IMR-90 (cell line): ENCODE results near the gene MEGF6. TPM values are rescaled to one million over a fixed set of nuclear protein-coding genes. Genes with fewer than 3 reads are reported as not detected.

Experiments
- ATAC-seq: fragments of 200-7000 bp; cut with Tn5 transposase; 2 replicates; pipeline ENCODE4 v1.9.1; 2020; ENCODE audit warnings: low read depth, mild to moderate bottlenecking, moderate library complexity
- BruUV-seq: library from RNA; stranded (reverse); fragments of 400-500 nt; replicated peaks from 2 replicates; lab custom pipeline; 2021; lab: Mats Ljungman, UMichigan
- CTCF ChIA-PET: fragments of 300-600 bp; formaldehyde crosslinking; extraction: SDS; loops from one replicate; lab custom pipeline; 2021; ENCODE audit warnings: antibody characterized with exemption; lab: Yijun Ruan, JAX
- POLR2A ChIA-PET: fragments of 300-600 bp; sonication (Branson Sonifier 250); formaldehyde crosslinking; loops from one replicate; lab custom pipeline; 2022; ENCODE audit warnings: antibody characterized with exemption; ENCODE audit not compliant: unreplicated experiment; lab: Charles Lee
- DNase-seq: peaks from one replicate; pipeline ENCODE4 v3.0.0; 2013
- H2AFZ ChIP-seq: replicated peaks from 2 replicates; pipeline ENCODE3; 2013; ENCODE audit warnings: low read length, mild to moderate bottlenecking; ENCODE audit not compliant: poor library complexity
- H2AK5ac ChIP-seq: 2 replicates; pipeline ENCODE4 v1.6.1; 2013; ENCODE audit warnings: low read depth, low read length, inconsistent platforms
- H2AK9ac ChIP-seq: replicated peaks from 2 replicates; pipeline ENCODE3; 2013; ENCODE audit warnings: mild to moderate bottlenecking, low read depth, low read length, moderate library complexity; ENCODE audit not compliant: poor library complexity
- H2BK120ac ChIP-seq: 2 replicates; pipeline ENCODE4 v1.6.1; 2013; ENCODE audit warnings: low read depth, low read length, inconsistent platforms
- H2BK15ac ChIP-seq: 3 replicates; pipeline ENCODE4 v1.6.1; 2013; ENCODE audit warnings: low read depth, low read length, inconsistent platforms
- H2BK20ac ChIP-seq: 2 replicates; pipeline ENCODE4 v1.6.1; 2013; ENCODE audit warnings: low read depth, mild to moderate bottlenecking, inconsistent platforms, low read length, moderate library complexity
- H2BK5ac ChIP-seq: 2 replicates; pipeline ENCODE4 v1.6.1; 2013; ENCODE audit warnings: mild to moderate bottlenecking, low read depth, low read length, inconsistent platforms; ENCODE audit not compliant: poor library complexity, severe bottlenecking
- H3K14ac ChIP-seq: replicated peaks from 2 replicates; pipeline ENCODE4 v1.6.1; 2013; ENCODE audit warnings: low read depth, low read length, inconsistent platforms
- H3K18ac ChIP-seq: 2 replicates; pipeline ENCODE4 v1.6.1; 2013; ENCODE audit warnings: low read depth, low read length, control low read depth
- H3K23ac ChIP-seq: 2 replicates; pipeline ENCODE4 v1.6.1; 2013; ENCODE audit warnings: low read depth, low read length, inconsistent platforms
- H3K27ac ChIP-seq: 2 replicates; pipeline ENCODE4 v1.5.1; 2013; ENCODE audit warnings: mild to moderate bottlenecking, control low read depth, low read length; ENCODE audit not compliant: insufficient read depth
- H3K27me3 ChIP-seq: 2 replicates; pipeline ENCODE4 v1.6.1; 2013; ENCODE audit warnings: low read length; ENCODE audit not compliant: control insufficient read depth, insufficient read depth
- H3K36me3 ChIP-seq: 2 replicates; pipeline ENCODE4 v1.6.1; 2013; ENCODE audit warnings: low read length, mixed read lengths; ENCODE audit not compliant: control insufficient read depth, insufficient read depth
- H3K4ac ChIP-seq: 2 replicates; pipeline ENCODE4 v1.6.1; 2013; ENCODE audit warnings: low read depth, low read length, inconsistent platforms
- H3K4me1 ChIP-seq: 2 replicates; pipeline ENCODE4 v1.6.1; 2013; ENCODE audit warnings: low read length, mixed read lengths; ENCODE audit not compliant: control insufficient read depth, insufficient read depth
- H3K4me2 ChIP-seq: 2 replicates; pipeline ENCODE4 v1.6.1; 2013; ENCODE audit warnings: low read depth, mild to moderate bottlenecking, control low read depth, low read length, moderate library complexity
- H3K4me3 ChIP-seq: 2 replicates; pipeline ENCODE4 v1.5.1; 2013; ENCODE audit warnings: low read depth, mild to moderate bottlenecking, control low read depth, low read length, moderate library complexity; ENCODE audit not compliant: insufficient read depth
- H3K56ac ChIP-seq: 2 replicates; pipeline ENCODE4 v1.6.1; 2013; ENCODE audit warnings: low read length, inconsistent platforms; ENCODE audit not compliant: insufficient read depth; ENCODE audit errors: extremely low read depth
- H3K79me1 ChIP-seq, 2 experiments: 2 replicates each; pipeline ENCODE4 v1.6.1; 2013; ENCODE audit warnings: low read length in 2 of 2, inconsistent platforms in 1 of 2, low read depth in 1 of 2
- H3K9ac ChIP-seq: 2 replicates; pipeline ENCODE4 v1.6.1; 2013; ENCODE audit warnings: low read depth, low read length, control low read depth
- H3K9me1 ChIP-seq: 2 replicates; pipeline ENCODE4 v1.6.1; 2013; ENCODE audit warnings: low read length, inconsistent platforms; ENCODE audit not compliant: insufficient read depth
- H3K9me3 ChIP-seq: 2 replicates; pipeline ENCODE4 v1.6.1; 2013; ENCODE audit warnings: low read length; ENCODE audit not compliant: control insufficient read depth, insufficient read depth
- H4K20me1 ChIP-seq: 2 replicates; pipeline ENCODE4 v1.6.1; 2013; ENCODE audit warnings: low read length, inconsistent platforms; ENCODE audit not compliant: insufficient read depth
- H4K5ac ChIP-seq: 2 replicates; pipeline ENCODE4 v1.6.1; 2013; ENCODE audit warnings: mild to moderate bottlenecking, low read depth, low read length, control low read depth
- H4K8ac ChIP-seq, 2 experiments: 2 replicates each; pipeline ENCODE4 v1.6.1; 2013; ENCODE audit warnings: low read depth in 2 of 2, low read length in 2 of 2, control low read depth in 1 of 2, inconsistent platforms in 1 of 2
- H4K91ac ChIP-seq: 2 replicates; pipeline ENCODE4 v1.6.1; 2013; ENCODE audit warnings: low read depth, low read length, inconsistent platforms; ENCODE audit not compliant: insufficient read depth
- BHLHE40 ChIP-seq: fragments of 150-350 bp; IDR thresholded peaks from 2 replicates; pipeline ENCODE4 v1.6.1; 2016; ENCODE audit warnings: mild to moderate bottlenecking, low read depth, low read length
- CEBPB ChIP-seq: IDR thresholded peaks from 2 replicates; pipeline ENCODE4 v1.6.1; 2012; ENCODE audit warnings: low read depth, low read length, improper control_type of control experiment
- CHD1 ChIP-seq: IDR thresholded peaks from 2 replicates; pipeline ENCODE4 v1.6.1; 2012; ENCODE audit warnings: low read depth, low read length, improper control_type of control experiment
- FOS ChIP-seq: fragments of 150-350 bp; IDR thresholded peaks from 2 replicates; pipeline ENCODE4 v1.6.1; 2016; ENCODE audit warnings: low read depth, low read length
- MAFK ChIP-seq: IDR thresholded peaks from 2 replicates; pipeline ENCODE4 v1.6.1; 2012; ENCODE audit warnings: low read depth, low read length, improper control_type of control experiment
- MAZ ChIP-seq: IDR thresholded peaks from 2 replicates; pipeline ENCODE4 v1.6.1; 2012; ENCODE audit warnings: low read depth, mild to moderate bottlenecking, low read length, improper control_type of control experiment, moderate library complexity, borderline replicate concordance
- MXI1 ChIP-seq: IDR thresholded peaks from 2 replicates; pipeline ENCODE4 v1.6.1; 2012; ENCODE audit warnings: low read depth, mild to moderate bottlenecking, low read length, moderate library complexity, borderline replicate concordance
- NFE2L2 ChIP-seq: fragments of 150-350 bp; IDR thresholded peaks from 2 replicates; pipeline ENCODE4 v1.6.1; 2016; ENCODE audit warnings: low read depth, mild to moderate bottlenecking, low read length
- POLR2A ChIP-seq: IDR thresholded peaks from 2 replicates; pipeline ENCODE4 v1.6.1; 2012; ENCODE audit warnings: mild to moderate bottlenecking, low read depth, low read length
- RAD21 ChIP-seq: IDR thresholded peaks from 2 replicates; pipeline ENCODE4 v1.6.1; 2012; ENCODE audit warnings: low read length, improper control_type of control experiment
- RCOR1 ChIP-seq: IDR thresholded peaks from 2 replicates; pipeline ENCODE4 v1.6.1; 2012; ENCODE audit warnings: mild to moderate bottlenecking, low read length, improper control_type of control experiment; ENCODE audit not compliant: insufficient replicate concordance
- RFX5 ChIP-seq: IDR thresholded peaks from 2 replicates; pipeline ENCODE4 v1.8.0; 2012; ENCODE audit warnings: low read depth, mild to moderate bottlenecking, low read length, moderate library complexity
- SMC3 ChIP-seq: fragments of 150-350 bp; IDR thresholded peaks from 2 replicates; pipeline ENCODE4 v1.6.1; 2016; ENCODE audit warnings: low read depth, mild to moderate bottlenecking, antibody characterized with exemption, low read length, moderate library complexity
- WGBS, 2 experiments: methylation state at CpG; one replicate each; pipeline versions ENCODE4 v1.1.5 to v1.1.7; 2013; ENCODE audit warnings: missing lambda C conversion rate in 2 of 2; ENCODE audit not compliant: insufficient read length in 1 of 2; ENCODE audit errors: extremely low coverage in 2 of 2; 5-methylcytosine and 5-hydroxymethylcytosine counted together
- dilution Hi-C: fragments of 300-500 bp; cut with HindIII; formaldehyde crosslinking; loops from one replicate; pipeline ENCODE4 v1.14.3; 2018; ENCODE audit warnings: low sequenced_read_pairs; ENCODE audit not compliant: unreplicated experiment
- in situ Hi-C: fragments of 300-500 bp; cut with MboI; formaldehyde crosslinking; loops from 3 replicates; pipeline ENCODE4 v1.14.3; 2019; ENCODE audit warnings: low sequenced_read_pairs, inconsistent platforms, mixed read lengths
- intact Hi-C: fragments of 100-400 bp; cut with micrococcal nuclease; formaldehyde crosslinking; loops from 2 replicates; pipeline ENCODE4 v1.10.0; 2022
- polyA plus RNA-seq, 3 experiments: library from polyadenylated mRNA; depleted of rRNA; stranded (reverse); fragments of >200 nt; gene quantifications; 2 replicates each; pipeline ENCODE4 v1.2.3, GENCODE V29; 2012; ENCODE audit warnings: low replicate concordance in 1 of 3
- total RNA-seq: library from RNA; depleted of rRNA; stranded (reverse); fragments of >200 nt; gene quantifications from 2 replicates; pipeline ENCODE4 v1.2.3, GENCODE V29; 2012
- TF ChIP-seq, protein P1 (sequence below): fragments of 150-350 bp; IDR thresholded peaks from 2 replicates; pipeline ENCODE4 v1.6.1; 2016; ENCODE audit warnings: low read depth, mild to moderate bottlenecking, low read length, moderate library complexity, borderline replicate concordance
- TF ChIP-seq, protein P2 (sequence below): conservative IDR thresholded peaks from 2 replicates; pipeline ENCODE4 v1.5.1; 2012; ENCODE audit warnings: mild to moderate bottlenecking, low read depth, low read length, improper control_type of control experiment
- TF ChIP-seq, protein P3 (sequence below): fragments of 150-350 bp; IDR thresholded peaks from 2 replicates; pipeline ENCODE4 v1.6.1; 2017; ENCODE audit warnings: mild to moderate bottlenecking, antibody characterized with exemption, low read length, low read depth

MEGF6 gene
- total and polyA plus RNA-seq, 2 of the 4 experiments (the other 2 are of a cell fraction): 0.72 to 4.1 TPM

DNA sequence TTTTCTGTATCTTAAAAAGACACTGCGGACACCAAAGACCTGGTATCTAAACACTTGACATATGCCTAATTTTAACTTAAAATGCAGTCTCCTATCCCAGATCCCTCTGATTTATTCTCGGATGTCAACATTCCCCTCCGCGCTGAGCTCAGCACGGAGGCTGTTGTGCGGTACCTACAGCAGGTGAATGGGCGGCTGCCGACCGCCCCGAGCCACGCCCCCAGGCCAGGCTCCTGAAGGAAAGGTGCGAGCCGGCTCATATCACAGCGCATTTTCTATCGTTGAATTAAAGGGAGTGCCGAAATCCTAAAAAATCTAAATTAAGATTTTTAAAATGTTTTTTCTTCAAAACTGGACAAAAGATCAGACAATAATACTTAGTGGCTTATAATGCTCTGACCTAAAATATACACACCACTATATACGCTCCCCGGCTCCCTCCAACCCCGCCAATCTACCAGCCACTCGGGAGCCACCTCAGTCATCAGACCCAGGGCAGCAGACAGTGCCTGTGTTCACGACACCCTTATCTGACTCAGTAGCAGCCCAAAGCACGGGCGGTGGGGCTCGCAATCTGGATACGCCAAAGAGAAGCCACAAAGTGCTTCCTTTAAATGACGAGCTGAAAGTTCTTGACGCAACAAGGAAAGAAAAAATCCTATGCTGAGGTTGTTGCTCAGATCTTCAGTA lies 34.5 kb upstream of the MEGF6 start:
- Histone ChIP-seq H4K8ac (no peak overlapping the region), H2AK5ac (no peak overlapping the region), H2BK15ac (no peak overlapping the region), H3K4me3 (no peak overlapping the region), H3K36me3 (peaks cover 25% of the 10 kb centered on the region), H3K27me3 (peaks cover 5% of the 10 kb centered on the region), H2AFZ (no peak overlapping the region), H3K4ac (no peak overlapping the region), H3K9me3 (no peaks in the 10 kb centered on the region), H3K18ac (no peak overlapping the region), H4K5ac (no peak overlapping the region), H2BK120ac (no peak overlapping the region), H3K56ac (no peak overlapping the region), H3K79me1 (peaks cover 4 to 15% of the 10 kb centered on the region in 2 experiments), H4K20me1 (no peaks in the 10 kb centered on the region), H3K23ac (no peak overlapping the region), H3K27ac (no peak overlapping the region), H3K4me2 (no peak overlapping the region), H3K14ac (no peak overlapping the region), H4K91ac (no peak overlapping the region), H3K4me1 (no peaks in the 10 kb centered on the region; the same call in 1 of the 2 replicates), H2BK20ac (no peak overlapping the region), H2AK9ac (no peak overlapping the region), H3K9me1 (0 out of 2 replicates have a peak, but pooled peaks cover 3% of the 10 kb centered on the region), H3K9ac (no peak overlapping the region), H2BK5ac (no peak overlapping the region)
- TF ChIP-seq, protein P1, sequence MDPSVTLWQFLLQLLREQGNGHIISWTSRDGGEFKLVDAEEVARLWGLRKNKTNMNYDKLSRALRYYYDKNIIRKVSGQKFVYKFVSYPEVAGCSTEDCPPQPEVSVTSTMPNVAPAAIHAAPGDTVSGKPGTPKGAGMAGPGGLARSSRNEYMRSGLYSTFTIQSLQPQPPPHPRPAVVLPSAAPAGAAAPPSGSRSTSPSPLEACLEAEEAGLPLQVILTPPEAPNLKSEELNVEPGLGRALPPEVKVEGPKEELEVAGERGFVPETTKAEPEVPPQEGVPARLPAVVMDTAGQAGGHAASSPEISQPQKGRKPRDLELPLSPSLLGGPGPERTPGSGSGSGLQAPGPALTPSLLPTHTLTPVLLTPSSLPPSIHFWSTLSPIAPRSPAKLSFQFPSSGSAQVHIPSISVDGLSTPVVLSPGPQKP: no peak
- TF ChIP-seq RAD21 (no peak), CHD1 (no peak), NFE2L2 (no peak), FOS (no peak), MAFK (no peak), POLR2A (no peak), MAZ (no peak), CEBPB (no peak), RFX5 (no peak), SMC3 (no peak), RCOR1 (no peak), BHLHE40 (no peak), MXI1 (no peak)
- TF ChIP-seq, protein P2, sequence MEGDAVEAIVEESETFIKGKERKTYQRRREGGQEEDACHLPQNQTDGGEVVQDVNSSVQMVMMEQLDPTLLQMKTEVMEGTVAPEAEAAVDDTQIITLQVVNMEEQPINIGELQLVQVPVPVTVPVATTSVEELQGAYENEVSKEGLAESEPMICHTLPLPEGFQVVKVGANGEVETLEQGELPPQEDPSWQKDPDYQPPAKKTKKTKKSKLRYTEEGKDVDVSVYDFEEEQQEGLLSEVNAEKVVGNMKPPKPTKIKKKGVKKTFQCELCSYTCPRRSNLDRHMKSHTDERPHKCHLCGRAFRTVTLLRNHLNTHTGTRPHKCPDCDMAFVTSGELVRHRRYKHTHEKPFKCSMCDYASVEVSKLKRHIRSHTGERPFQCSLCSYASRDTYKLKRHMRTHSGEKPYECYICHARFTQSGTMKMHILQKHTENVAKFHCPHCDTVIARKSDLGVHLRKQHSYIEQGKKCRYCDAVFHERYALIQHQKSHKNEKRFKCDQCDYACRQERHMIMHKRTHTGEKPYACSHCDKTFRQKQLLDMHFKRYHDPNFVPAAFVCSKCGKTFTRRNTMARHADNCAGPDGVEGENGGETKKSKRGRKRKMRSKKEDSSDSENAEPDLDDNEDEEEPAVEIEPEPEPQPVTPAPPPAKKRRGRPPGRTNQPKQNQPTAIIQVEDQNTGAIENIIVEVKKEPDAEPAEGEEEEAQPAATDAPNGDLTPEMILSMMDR: no peak
- TF ChIP-seq, protein P3, sequence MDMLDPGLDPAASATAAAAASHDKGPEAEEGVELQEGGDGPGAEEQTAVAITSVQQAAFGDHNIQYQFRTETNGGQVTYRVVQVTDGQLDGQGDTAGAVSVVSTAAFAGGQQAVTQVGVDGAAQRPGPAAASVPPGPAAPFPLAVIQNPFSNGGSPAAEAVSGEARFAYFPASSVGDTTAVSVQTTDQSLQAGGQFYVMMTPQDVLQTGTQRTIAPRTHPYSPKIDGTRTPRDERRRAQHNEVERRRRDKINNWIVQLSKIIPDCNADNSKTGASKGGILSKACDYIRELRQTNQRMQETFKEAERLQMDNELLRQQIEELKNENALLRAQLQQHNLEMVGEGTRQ: no peak
- dilution Hi-C loops: no loop called here
- ChIA-PET POLR2A (no interaction called here), CTCF (no interaction called here)
- BruUV-seq: no TSS peak
- intact Hi-C loops: no loop called here
- ATAC-seq (no peak), DNase-seq (no peak)
- 93% methylated on average over 2 of the region's 27 CpGs; no CpG with 5 or more reads in 1 of the 2 experiments for WGBS, 2 experiments
- in situ Hi-C loops: no loop called here
